Measurements from ENCODE around the gene MGST2. TPM values are rescaled to one million over a fixed set of nuclear protein-coding genes. Genes with fewer than 3 reads are reported as not detected.
"Not testable (repeated sequence)": the region's sequence is repeated elsewhere in the genome, so short reads cannot be mapped to it uniquely, and the experiment has no call there.

The MGST2 gene
- total and polyA plus RNA-seq, 4 donors, result 51.7 to 171 (median 60.1) TPM

- peaks cover 0 to 8% (median 6%) of the 10 kb centered on the region in 4 donors for H3K36me3 ChIP-seq (ENCODE audit: control insufficient read depth in 4 of 4, insufficient read depth in 4 of 4, low read length in 4 of 4)
- DNase-seq (no peak), ATAC-seq (ENCODE audit: insufficient read depth, low FRiP score) (no peak)
- peaks cover 0 to 8% (median 4%) of the 10 kb centered on the region in 5 donors for H3K4me1 ChIP-seq (ENCODE audit: control insufficient read depth in 5 of 5, insufficient read depth in 5 of 5, low read length in 5 of 5)
- TF ChIP-seq CTCF (IDR thresholded peaks at IDR 0.05; ENCODE audit: control extremely low read depth, extremely low read depth), result no peak
- no peak overlapping the region for H3K4me3 ChIP-seq
- 93% methylated on average over 3 of the region's 3 CpGs for WGBS, 2 donors
- H3K9me3 ChIP-seq (ENCODE audit: control insufficient read depth in 4 of 4, insufficient read depth in 3 of 4, low read length in 3 of 4), result peaks cover 0 to 3% (median 0%) of the 10 kb centered on the region in 4 donors
- no peak overlapping the region for H3K27ac ChIP-seq (ENCODE audit: low read depth in 1 of 2, low read length in 1 of 2)
- no peak overlapping the region for H3K9ac ChIP-seq (ENCODE audit: insufficient read depth in 1 of 2, low read length in 2 of 2)
- H3K27me3 ChIP-seq (ENCODE audit: control insufficient read depth in 3 of 3, insufficient read depth in 3 of 3, low read length in 2 of 3), result no peaks in the 10 kb centered on the region
Measured at GRCh38 chr4:139694522-139695107, 29.0 kb downstream of the MGST2 start.

GRCh38 chr4:139696491-139696890 is 30.9 kb downstream of the MGST2 start:
- Histone ChIP-seq H3K9ac (ENCODE audit: insufficient read depth in 1 of 2, low read length in 2 of 2) (no peak overlapping the region), H3K4me3 (no peak overlapping the region), H3K27ac (ENCODE audit: low read depth in 1 of 2, low read length in 1 of 2) (no peak overlapping the region), H3K27me3 (ENCODE audit: control insufficient read depth in 3 of 3, insufficient read depth in 3 of 3, low read length in 2 of 3) (no peaks in the 10 kb centered on the region), H3K4me1 (ENCODE audit: control insufficient read depth in 5 of 5, insufficient read depth in 5 of 5, low read length in 5 of 5) (peaks cover 0 to 8% (median 4%) of the 10 kb centered on the region in 5 donors), H3K9me3 (ENCODE audit: control insufficient read depth in 4 of 4, insufficient read depth in 3 of 4, low read length in 3 of 4) (peaks cover 0 to 3% (median 0%) of the 10 kb centered on the region in 4 donors), H3K36me3 (ENCODE audit: control insufficient read depth in 4 of 4, insufficient read depth in 4 of 4, low read length in 4 of 4) (peaks cover 0 to 11% (median 8%) of the 10 kb centered on the region in 4 donors)
- no peak for ATAC-seq (ENCODE audit: insufficient read depth, low FRiP score)
- TF ChIP-seq CTCF (IDR thresholded peaks at IDR 0.05; ENCODE audit: control extremely low read depth, extremely low read depth), result no peak
- 93 to 96% methylated on average over 5 of the region's 5 CpGs for WGBS, 2 donors
- DNase-seq, result no peak

- H3K36me3 ChIP-seq (ENCODE audit: control insufficient read depth in 4 of 4, insufficient read depth in 4 of 4, low read length in 4 of 4), result peaks cover 0 to 12% (median 8%) of the 10 kb centered on the region in 4 donors
- WGBS, 2 donors, result 95 to 97% methylated on average over 15 to 18 of the region's 25 CpGs
- H3K4me3 ChIP-seq; H3K27me3 ChIP-seq (ENCODE audit: control insufficient read depth in 3 of 3, insufficient read depth in 3 of 3, low read length in 2 of 3); DNase-seq; H3K9me3 ChIP-seq (ENCODE audit: control insufficient read depth in 4 of 4, insufficient read depth in 3 of 4, low read length in 3 of 4); H3K9ac ChIP-seq (ENCODE audit: insufficient read depth in 1 of 2, low read length in 2 of 2); H3K4me1 ChIP-seq (ENCODE audit: control insufficient read depth in 5 of 5, insufficient read depth in 5 of 5, low read length in 5 of 5); ATAC-seq (ENCODE audit: insufficient read depth, low FRiP score); H3K27ac ChIP-seq (ENCODE audit: low read depth in 1 of 2, low read length in 1 of 2): not testable (repeated sequence)
Measured at GRCh38 chr4:139698167-139698925, 32.7 kb downstream of the MGST2 start.

GRCh38 chr4:139700568-139700967 is 34.9 kb downstream of the MGST2 start:
- 81 to 86% methylated on average over 5 of the region's 5 CpGs for WGBS, 2 donors

More at GRCh38 chr4:139700568-139700967, 34.9 kb downstream of the MGST2 start:
- no peaks in the 10 kb centered on the region for H3K4me1 ChIP-seq (ENCODE audit: control insufficient read depth in 5 of 5, insufficient read depth in 5 of 5, low read length in 5 of 5)
- no peak for ATAC-seq (ENCODE audit: insufficient read depth, low FRiP score)
- peaks cover 3 to 22% (median 12%) of the 10 kb centered on the region in 4 donors for H3K36me3 ChIP-seq (ENCODE audit: control insufficient read depth in 4 of 4, insufficient read depth in 4 of 4, low read length in 4 of 4)
- H3K27ac ChIP-seq (ENCODE audit: low read depth in 1 of 2, low read length in 1 of 2), result no peak overlapping the region
- H3K4me3 ChIP-seq, result no peak overlapping the region
- TF ChIP-seq CTCF (IDR thresholded peaks at IDR 0.05; ENCODE audit: control extremely low read depth, extremely low read depth), result no peak
- no peaks in the 10 kb centered on the region for H3K27me3 ChIP-seq (ENCODE audit: control insufficient read depth in 3 of 3, insufficient read depth in 3 of 3, low read length in 2 of 3)
- peaks cover 0 to 3% (median 0%) of the 10 kb centered on the region in 4 donors for H3K9me3 ChIP-seq (ENCODE audit: control insufficient read depth in 4 of 4, insufficient read depth in 3 of 4, low read length in 3 of 4)
- DNase-seq, result no peak
- H3K9ac ChIP-seq (ENCODE audit: insufficient read depth in 1 of 2, low read length in 2 of 2), result no peak overlapping the region

Data from lung (tissue), 12 donors.